GM12865 (cell line): ENCODE data around the gene PPFIBP2.

Source experiments
- DNase-seq: peaks from one replicate; pipeline ENCODE4 v3.0.0; 2010; ENCODE audit warnings: low read depth
- H3K4me3 ChIP-seq: 2 replicates; pipeline ENCODE4 v1.5.1; 2011; ENCODE audit warnings: mild to moderate bottlenecking, low read depth, low read length, control low read depth
- CTCF ChIP-seq: IDR thresholded peaks from 2 replicates; pipeline ENCODE4 v1.5.1; 2011; ENCODE audit warnings: low read length, control low read depth, low read depth, inconsistent platforms; ENCODE audit not compliant: insufficient read depth; ENCODE audit errors: missing control alignments

The PPFIBP2 gene

GRCh38 chr11:7621090-7621489 is 107.3 kb downstream of the PPFIBP2 start:
- no peak overlapping the region for H3K4me3 ChIP-seq
- TF ChIP-seq CTCF = no peak
- no peak for DNase-seq

GRCh38 chr11:7621554-7621953 is 107.8 kb downstream of the PPFIBP2 start:
- H3K4me3 ChIP-seq = no peak overlapping the region
- TF ChIP-seq CTCF = no peak

GRCh38 chr11:7622721-7623120 is 108.9 kb downstream of the PPFIBP2 start:
- no peak overlapping the region for H3K4me3 ChIP-seq
- DNase-seq = no peak
- TF ChIP-seq CTCF = no peak

More at GRCh38 chr11:7621554-7621953, 107.8 kb downstream of the PPFIBP2 start:
- DNase-seq = no peak

- DNase-seq = no peak
- no peak for TF ChIP-seq CTCF
- no peak overlapping the region for H3K4me3 ChIP-seq
These were observed 114.9 kb downstream of the PPFIBP2 start for GRCh38 chr11:7628660-7629059.

GRCh38 chr11:7630002-7630401 is 116.2 kb downstream of the PPFIBP2 start:
- H3K4me3 ChIP-seq = no peak overlapping the region
- TF ChIP-seq CTCF = no peak

GRCh38 chr11:7632211-7632610 is 118.4 kb downstream of the PPFIBP2 start:
- DNase-seq = no peak
- no peak overlapping the region for H3K4me3 ChIP-seq
- TF ChIP-seq CTCF = no peak

More at GRCh38 chr11:7630002-7630401, 116.2 kb downstream of the PPFIBP2 start:
- no peak for DNase-seq

- TF ChIP-seq CTCF = no peak
- H3K4me3 ChIP-seq = no peak overlapping the region
- no peak for DNase-seq
These were observed 121.3 kb downstream of the PPFIBP2 start for GRCh38 chr11:7635137-7635536.
